ENCODE results near the gene BIN1. TPM values are rescaled to one million over a fixed set of nuclear protein-coding genes. Genes with fewer than 3 reads are reported as not detected.
"Not testable (repeated sequence)": the region's sequence is repeated elsewhere in the genome, so short reads cannot be mapped to it uniquely, and the experiment has no call there.

The BIN1 gene
- total and polyA plus RNA-seq, 8 donors, result 13.3 to 21.3 (median 16.2) TPM

DNA sequence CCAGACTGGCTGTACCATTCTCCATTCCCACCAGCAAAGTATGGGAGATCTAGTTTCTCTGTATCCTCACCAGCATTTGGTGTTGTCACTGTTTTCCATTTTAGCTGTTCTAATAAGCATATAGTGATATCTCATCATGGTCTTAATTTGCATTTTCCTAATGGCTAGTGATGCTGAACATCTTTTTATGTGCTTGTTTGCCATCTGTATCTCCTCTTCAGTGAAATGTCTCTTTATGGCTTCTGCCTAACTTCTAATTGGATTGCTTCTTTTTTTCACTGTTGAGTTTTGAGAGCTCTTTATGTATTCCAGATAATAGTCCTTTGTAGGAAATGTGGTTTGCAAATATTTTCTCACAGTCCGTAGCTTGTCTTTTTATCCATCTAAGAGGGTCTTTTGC lies 18.9 kb upstream of the BIN1 start:
- H3K27me3 ChIP-seq, result no peaks in the 10 kb centered on the region
- no peak for ATAC-seq
- DNase-seq, result no peak
- H3K27ac ChIP-seq, result no peak overlapping the region
- no peak for TF ChIP-seq CTCF (IDR thresholded peaks at IDR 0.05)
- no peak overlapping the region for H3K4me3 ChIP-seq
- no peak for FAIRE-seq
- no peaks in the 10 kb centered on the region for H3K4me1 ChIP-seq
- 72 to 86% methylated on average over 1 of the region's 1 CpG for WGBS, 2 donors
- H3K36me3 ChIP-seq, result no peaks in the 10 kb centered on the region
- intact Hi-C loops (cut with DNase I), result no loop called here
- H3K9me3 ChIP-seq, result no peaks in the 10 kb centered on the region

DNA sequence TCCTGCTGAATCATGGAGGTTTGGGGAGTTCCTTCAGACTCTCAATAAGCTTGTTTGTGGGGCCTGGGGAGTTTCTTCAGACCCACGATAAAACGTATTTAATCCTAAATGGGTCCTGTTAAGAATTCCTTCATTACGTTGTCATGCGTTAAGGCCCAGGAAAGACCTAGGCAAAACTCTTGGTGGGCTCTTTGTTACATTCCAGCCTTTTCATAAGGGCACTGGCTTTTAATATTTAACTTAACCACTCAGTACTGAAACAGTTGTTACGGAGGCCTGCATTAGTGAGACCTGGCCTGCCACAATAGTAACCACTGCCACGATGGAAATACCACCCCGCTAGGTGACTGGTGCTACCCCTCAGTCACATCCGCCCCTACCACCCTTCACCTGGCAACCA lies 17.5 kb upstream of the BIN1 start:
- no peaks in the 10 kb centered on the region for H3K4me1 ChIP-seq
- intact Hi-C loops (cut with DNase I), result no loop called here
- no peak overlapping the region for H3K4me3 ChIP-seq
- no peaks in the 10 kb centered on the region for H3K9me3 ChIP-seq
- no peaks in the 10 kb centered on the region for H3K36me3 ChIP-seq
- H3K27me3 ChIP-seq, result no peaks in the 10 kb centered on the region
- FAIRE-seq, result no peak
- TF ChIP-seq CTCF (IDR thresholded peaks at IDR 0.05), result no peak
- ATAC-seq, result no peak
- H3K27ac ChIP-seq, result no peak overlapping the region
- WGBS, 2 donors, result 89 to 91% methylated on average over 8 of the region's 8 CpGs
- no peak for DNase-seq

DNA sequence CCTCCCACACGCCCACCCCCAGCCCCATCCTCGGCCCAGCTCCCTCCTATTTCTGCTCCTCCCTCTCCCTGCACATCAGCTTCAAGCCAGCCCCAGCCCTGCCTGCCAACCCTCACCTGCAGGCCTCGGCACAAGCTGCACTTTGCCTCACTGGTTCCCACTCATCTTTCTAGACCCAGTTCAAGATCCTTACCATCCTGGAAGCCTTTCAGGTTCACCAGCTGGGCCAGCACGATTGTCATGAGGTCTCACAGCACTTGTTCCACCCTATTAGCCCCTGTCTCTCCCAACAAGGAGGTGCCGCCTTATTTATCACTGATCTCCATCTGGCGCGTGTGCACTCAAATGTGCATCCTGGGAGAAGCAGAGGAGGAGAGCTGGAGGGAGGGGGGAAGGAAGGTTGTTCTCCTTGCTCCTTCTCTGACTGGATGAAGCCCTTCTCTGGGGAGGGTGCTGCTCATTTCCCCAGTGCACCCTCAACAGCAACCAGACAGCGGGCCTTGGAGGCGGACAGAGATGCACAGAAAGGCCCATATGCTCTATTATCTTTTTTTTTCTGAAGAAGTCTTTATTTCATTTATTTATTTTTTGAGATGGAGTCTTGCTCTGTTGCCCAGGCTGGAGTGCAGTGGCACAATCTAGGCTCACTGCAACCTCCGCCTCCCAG lies 15.5 kb upstream of the BIN1 start:
- H3K4me1 ChIP-seq, result no peaks in the 10 kb centered on the region
- H3K9me3 ChIP-seq, result no peaks in the 10 kb centered on the region
- H3K4me3 ChIP-seq, result no peak overlapping the region
- no peaks in the 10 kb centered on the region for H3K36me3 ChIP-seq
- no peak for TF ChIP-seq CTCF (IDR thresholded peaks at IDR 0.05)
- no peak overlapping the region for H3K27ac ChIP-seq
- DNase-seq, result no peak
- no peaks in the 10 kb centered on the region for H3K27me3 ChIP-seq
- 76 to 77% methylated on average over 10 of the region's 10 CpGs for WGBS, 2 donors
- no peak for FAIRE-seq
- ATAC-seq, result peak in 2 of 4 donors; percentile 22 to 31
- intact Hi-C loops (cut with DNase I), result no loop called here

- WGBS, 2 donors, result 88 to 94% methylated on average over 7 of the region's 7 CpGs
- Histone ChIP-seq H3K9me3 (no peaks in the 10 kb centered on the region), H3K36me3 (no peaks in the 10 kb centered on the region), H3K27me3 (no peaks in the 10 kb centered on the region), H3K4me1 (no peaks in the 10 kb centered on the region), H3K4me3 (no peak overlapping the region), H3K27ac (no peak overlapping the region)
- ATAC-seq (peak in 2 of 4 donors; percentile 35 to 47), FAIRE-seq (no peak), DNase-seq (peak in 1 of 6 donors; percentile 57)
- TF ChIP-seq CTCF (IDR thresholded peaks at IDR 0.05), result no peak
- intact Hi-C loops (cut with DNase I), result no loop called here
Measured at GRCh38 chr2:127121776-127122176, 14.8 kb upstream of the BIN1 start.

DNA sequence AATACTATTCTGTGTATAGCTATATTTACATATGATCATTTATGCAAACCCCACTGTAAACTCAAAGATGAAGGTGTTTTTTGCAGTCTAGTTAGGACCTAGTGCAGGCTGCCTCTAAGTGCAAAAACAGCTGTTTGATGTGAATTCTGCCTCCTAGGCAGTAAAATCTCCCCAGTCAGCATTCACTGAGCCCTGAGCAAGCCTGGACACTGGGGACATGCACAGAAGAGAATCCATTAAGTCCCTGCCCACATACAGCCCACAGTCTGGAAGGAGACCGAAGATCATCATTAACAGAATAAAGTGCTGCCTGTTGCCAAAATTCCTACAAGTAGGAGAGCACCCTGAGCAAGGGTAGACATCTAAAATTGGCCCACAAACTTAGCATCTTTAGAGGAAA lies 14.4 kb upstream of the BIN1 start:
- no peak overlapping the region for H3K4me3 ChIP-seq
- H3K9me3 ChIP-seq, result no peaks in the 10 kb centered on the region
- ATAC-seq, result peak in 1 of 4 donors; percentile 29
- WGBS, 2 donors, result 75 to 83% methylated on average over 1 of the region's 1 CpG
- H3K4me1 ChIP-seq, result no peaks in the 10 kb centered on the region
- H3K27me3 ChIP-seq, result no peaks in the 10 kb centered on the region
- no peak for TF ChIP-seq CTCF (IDR thresholded peaks at IDR 0.05)
- no peak for FAIRE-seq
- H3K27ac ChIP-seq, result no peak overlapping the region
- intact Hi-C loops (cut with DNase I), result no loop called here
- no peak for DNase-seq
- H3K36me3 ChIP-seq, result no peaks in the 10 kb centered on the region

- H3K4me1 ChIP-seq; ATAC-seq; FAIRE-seq; intact Hi-C loops (cut with DNase I); H3K27ac ChIP-seq; H3K36me3 ChIP-seq; H3K4me3 ChIP-seq; DNase-seq; H3K9me3 ChIP-seq; H3K27me3 ChIP-seq: not testable (repeated sequence)
- 94 to 95% methylated on average over 16 to 20 of the region's 20 CpGs for WGBS, 2 donors
Measured at GRCh38 chr2:127120408-127120807, 13.5 kb upstream of the BIN1 start.
